Heart left ventricle (tissue), 13 donors: Measurements from ENCODE around the gene TTN.

ENCODE experiments used
- POLR2A ChIP-seq, 2 donors: fragments of 450-650 bp; IDR thresholded peaks; one replicate each; pipeline ENCODE4 v1.6.1; 2017; ENCODE audit warnings: antibody characterized with exemption in 2 of 2, mild to moderate bottlenecking in 2 of 2, moderate library complexity in 2 of 2
- TF ChIP-seq, protein P1 (sequence below), 12 donors: fragments of 200-600 bp; sonication (generic) in 4 of 12; IDR thresholded peaks; one replicate each; pipeline versions ENCODE4 v1.5.0 to v1.8.0; 2018 to 2022; ENCODE audit warnings: antibody characterized with exemption in 12 of 12, mild to moderate bottlenecking in 5 of 12
- donor health status: ischemic (EF 13 %, LVEDD 7.1; RV severe dilation, severe dysfunction).
- donor health status: DM: no; HTN: yes; CAD: no.
- donor health status: DM: no; HTN: no; CAD: no.
- donor health status: ischemic (EF 25% LVEDD 6.9; RV normal size, moderate dysfunction).
- donor health status: ischemic (EF 25% LVEDD 5.7; RV mildly dilated, moderate dysfunction).
- donor health status: ischemic (EF 35%, LVEDD 5.7; RV mildly dilated, moderate dysfunction).
- donor health status: nonischemic (EF 11% LVEDD 7.7; RV severe dilation, severe dysfunction).
- donor health status: DM: yes; HTN: yes; CAD: no.
- donor health status: PGD.
- donor health status: ischemic (EF 29% LVEDD 5.4; RV normal size, mild dysfunction).
- donor health status: nonischemic (EF 23%, LVEDD 6.1; RV moderate dilation, normal function).

DNA sequence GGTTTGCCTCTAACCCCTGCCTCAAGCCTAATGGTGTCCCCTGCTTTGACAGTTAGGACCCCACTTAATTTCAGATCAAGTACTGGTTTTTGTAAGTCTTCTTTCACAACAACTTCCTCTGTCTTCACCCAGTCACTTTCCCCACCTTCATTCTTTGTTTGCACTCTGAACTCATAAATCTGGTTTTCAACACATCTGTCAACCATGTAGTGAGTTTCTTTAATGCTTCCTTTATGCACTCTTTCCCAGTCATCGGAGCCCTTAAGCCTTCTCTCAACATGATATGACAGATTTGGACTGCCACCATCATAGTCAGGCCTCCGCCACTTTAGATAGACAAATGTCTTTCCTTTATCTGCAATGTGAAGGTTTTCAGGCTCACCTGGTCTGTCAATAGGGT is 217.9 kb downstream of the TTN start:
- TF ChIP-seq POLR2A (IDR thresholded peaks at IDR 0.05) = no peak
- TF ChIP-seq, protein P1, sequence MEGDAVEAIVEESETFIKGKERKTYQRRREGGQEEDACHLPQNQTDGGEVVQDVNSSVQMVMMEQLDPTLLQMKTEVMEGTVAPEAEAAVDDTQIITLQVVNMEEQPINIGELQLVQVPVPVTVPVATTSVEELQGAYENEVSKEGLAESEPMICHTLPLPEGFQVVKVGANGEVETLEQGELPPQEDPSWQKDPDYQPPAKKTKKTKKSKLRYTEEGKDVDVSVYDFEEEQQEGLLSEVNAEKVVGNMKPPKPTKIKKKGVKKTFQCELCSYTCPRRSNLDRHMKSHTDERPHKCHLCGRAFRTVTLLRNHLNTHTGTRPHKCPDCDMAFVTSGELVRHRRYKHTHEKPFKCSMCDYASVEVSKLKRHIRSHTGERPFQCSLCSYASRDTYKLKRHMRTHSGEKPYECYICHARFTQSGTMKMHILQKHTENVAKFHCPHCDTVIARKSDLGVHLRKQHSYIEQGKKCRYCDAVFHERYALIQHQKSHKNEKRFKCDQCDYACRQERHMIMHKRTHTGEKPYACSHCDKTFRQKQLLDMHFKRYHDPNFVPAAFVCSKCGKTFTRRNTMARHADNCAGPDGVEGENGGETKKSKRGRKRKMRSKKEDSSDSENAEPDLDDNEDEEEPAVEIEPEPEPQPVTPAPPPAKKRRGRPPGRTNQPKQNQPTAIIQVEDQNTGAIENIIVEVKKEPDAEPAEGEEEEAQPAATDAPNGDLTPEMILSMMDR (IDR thresholded peaks at IDR 0.05) = no peak
